Kidney (tissue), 14 donors: Measurements from ENCODE around the gene NPAS3. TPM values are rescaled to one million over a fixed set of nuclear protein-coding genes. Genes with fewer than 3 reads are reported as not detected.

ENCODE experiments used
- DNase-seq, 5 donors: peaks; one replicate each; pipeline ENCODE4 v3.0.0-alpha.2; 2013 to 2020
- FAIRE-seq: peaks from 2 replicates; lab custom pipeline; 2012; peaks lifted over from hg19 to GRCh38; lab: Jason Lieb, UNC
- H3K27ac ChIP-seq, 2 donors: one replicate each; pipeline ENCODE4 v1.7.0; 2013; ENCODE audit warnings: low read depth in 2 of 2, low read length in 2 of 2, inconsistent platforms in 1 of 2
- H3K27me3 ChIP-seq: one replicate; pipeline ENCODE4 v1.7.1; 2013; ENCODE audit warnings: low read length, inconsistent platforms; ENCODE audit not compliant: control insufficient read depth, insufficient read depth
- H3K36me3 ChIP-seq, 3 donors: one replicate each; pipeline versions ENCODE4 v1.7.0 to v1.7.1; 2013; ENCODE audit warnings: low read length in 3 of 3, control low read depth in 1 of 3, inconsistent platforms in 1 of 3; ENCODE audit not compliant: insufficient read depth in 3 of 3, control insufficient read depth in 2 of 3
- H3K4me1 ChIP-seq, 3 donors: one replicate each; pipeline versions ENCODE4 v1.7.0 to v1.7.1; 2013; ENCODE audit warnings: low read length in 3 of 3, inconsistent platforms in 1 of 3, low read depth in 1 of 3; ENCODE audit not compliant: control insufficient read depth in 2 of 3, insufficient read depth in 2 of 3
- H3K4me3 ChIP-seq, 3 donors: one replicate each; pipeline versions ENCODE4 v1.7.0 to v1.8.1; 2013; ENCODE audit warnings: low read length in 3 of 3, control low read depth in 1 of 3, inconsistent platforms in 1 of 3
- H3K9ac ChIP-seq, 3 donors: one replicate each; pipeline versions ENCODE4 v1.7.0 to v1.7.1; 2013; ENCODE audit warnings: low read length in 3 of 3, control low read depth in 1 of 3, inconsistent platforms in 1 of 3
- H3K9me3 ChIP-seq, 3 donors: one replicate each; pipeline versions ENCODE4 v1.7.0 to v1.7.1; 2013; ENCODE audit warnings: low read length in 3 of 3, control low read depth in 1 of 3, inconsistent platforms in 1 of 3; ENCODE audit not compliant: control insufficient read depth in 2 of 3, insufficient read depth in 1 of 3
- CTCF ChIP-seq: IDR thresholded peaks from 3 replicates; pipeline ENCODE4 v1.5.1; 2012; ENCODE audit warnings: mild to moderate bottlenecking, moderate library complexity, borderline replicate concordance; ENCODE audit not compliant: insufficient read depth; ENCODE audit errors: extremely low read depth
- intact Hi-C: fragments of 100-400 bp; cut with DNase I; formaldehyde crosslinking; loops from one replicate; pipeline ENCODE4 v1.11.1; 2022
- polyA plus RNA-seq: library from polyadenylated mRNA; stranded (reverse); fragments of 350-450 nt; fragmentation: Illumina TruSeq; extraction: RNeasy Lipid Tissue Mini Kit (QIAGEN cat#74804); gene quantifications from one replicate; pipeline ENCODE4 v1.2.3, GENCODE V29; 2014; ENCODE audit warnings: low read depth, low replicate concordance; ENCODE audit not compliant: insufficient read depth
- total RNA-seq: library from RNA; stranded (reverse); fragmentation: NEBNext Ultra II Directional; extraction: Animal tissue kit (Norgen Biotek cat#: 25700); gene quantifications from one replicate; pipeline ENCODE4 v1.2.1, GENCODE V29; 2021
- donor health status: control.
- donor health status: control.
- donor health status: control.
- donor health status: control.
- donor health status: control.
- donor health status: DM: yes; HTN: yes; CAD: no.
- donor health status: Normal renal cell carcinoma (clear cell type).

Gene NPAS3
- total and polyA plus RNA-seq, 2 donors from 2014 or later = 0.82 to 5.0 TPM

GRCh38 chr14:33738029-33738428 lies 799.4 kb downstream of the NPAS3 start:
- peaks cover 0 to 3% (median 0%) of the 10 kb centered on the region in 3 donors for H3K9me3 ChIP-seq
- H3K4me3 ChIP-seq = no peak overlapping the region
- no peaks in the 10 kb centered on the region for H3K4me1 ChIP-seq
- H3K27me3 ChIP-seq = no peaks in the 10 kb centered on the region
- H3K9ac ChIP-seq = no peak overlapping the region
- FAIRE-seq (no peak), DNase-seq (no peak)
- intact Hi-C loops = no loop called here
- no peak overlapping the region for H3K27ac ChIP-seq
- no peaks in the 10 kb centered on the region for H3K36me3 ChIP-seq
- TF ChIP-seq CTCF = no peak

GRCh38 chr14:33738491-33738890 lies 799.8 kb downstream of the NPAS3 start:
- no peaks in the 10 kb centered on the region for H3K36me3 ChIP-seq
- TF ChIP-seq CTCF = no peak
- intact Hi-C loops = no loop called here
- no peak overlapping the region for H3K9ac ChIP-seq
- H3K27me3 ChIP-seq = no peaks in the 10 kb centered on the region
- no peak for DNase-seq
- peaks cover 0 to 4% (median 0%) of the 10 kb centered on the region in 3 donors for H3K9me3 ChIP-seq
- H3K4me1 ChIP-seq = no peaks in the 10 kb centered on the region
- no peak overlapping the region for H3K27ac ChIP-seq
- no peak overlapping the region for H3K4me3 ChIP-seq
- no peak for FAIRE-seq

GRCh38 chr14:33740531-33740930 lies 801.9 kb downstream of the NPAS3 start:
- no peaks in the 10 kb centered on the region for H3K36me3 ChIP-seq
- no peak for FAIRE-seq

More at GRCh38 chr14:33740531-33740930, 801.9 kb downstream of the NPAS3 start:
- no peak overlapping the region for H3K4me3 ChIP-seq
- H3K9ac ChIP-seq = no peak overlapping the region
- intact Hi-C loops = no loop called here
- no peaks in the 10 kb centered on the region for H3K27me3 ChIP-seq
- DNase-seq = no peak
- TF ChIP-seq CTCF = no peak
- H3K9me3 ChIP-seq = peaks cover 0 to 4% (median 0%) of the 10 kb centered on the region in 3 donors
- no peak overlapping the region for H3K27ac ChIP-seq
- no peaks in the 10 kb centered on the region for H3K4me1 ChIP-seq
